Bronchial epithelial cell (primary cell): Measurements from ENCODE around the gene GSN. TPM values are rescaled to one million over a fixed set of nuclear protein-coding genes. Genes with fewer than 3 reads are reported as not detected.

ENCODE experiments used
- DNase-seq: peaks from one replicate; pipeline ENCODE4 v3.0.0-alpha.2; 2010; ENCODE audit warnings: low read depth
- FAIRE-seq: peaks from 2 replicates; lab custom pipeline; 2011; peaks lifted over from hg19 to GRCh38; lab: Jason Lieb, UNC
- H3K27me3 ChIP-seq: 2 replicates; pipeline ENCODE4 v1.5.1; 2011; ENCODE audit warnings: low read length; ENCODE audit not compliant: control insufficient read depth, insufficient read depth
- H3K36me3 ChIP-seq: 2 replicates; pipeline ENCODE4 v1.5.1; 2011; ENCODE audit warnings: low read length; ENCODE audit not compliant: control insufficient read depth, insufficient read depth
- H3K4me3 ChIP-seq: 2 replicates; pipeline ENCODE4 v1.5.1; 2011; ENCODE audit warnings: mild to moderate bottlenecking, low read depth, low read length, control low read depth
- total RNA-seq: library from RNA; depleted of rRNA; stranded (reverse); fragments of >200 nt; gene quantifications from 2 replicates; pipeline ENCODE4 v1.2.1, GENCODE V29; 2014
- TF ChIP-seq, protein P1 (sequence below): IDR thresholded peaks from 2 replicates; pipeline ENCODE4 v1.5.1; 2011; ENCODE audit warnings: mild to moderate bottlenecking, moderate library complexity, low read length, control low read depth, inconsistent platforms; ENCODE audit not compliant: insufficient read depth, severe bottlenecking

GSN gene
- total RNA-seq, 1 donor from 2014 or later = 420 TPM

DNA sequence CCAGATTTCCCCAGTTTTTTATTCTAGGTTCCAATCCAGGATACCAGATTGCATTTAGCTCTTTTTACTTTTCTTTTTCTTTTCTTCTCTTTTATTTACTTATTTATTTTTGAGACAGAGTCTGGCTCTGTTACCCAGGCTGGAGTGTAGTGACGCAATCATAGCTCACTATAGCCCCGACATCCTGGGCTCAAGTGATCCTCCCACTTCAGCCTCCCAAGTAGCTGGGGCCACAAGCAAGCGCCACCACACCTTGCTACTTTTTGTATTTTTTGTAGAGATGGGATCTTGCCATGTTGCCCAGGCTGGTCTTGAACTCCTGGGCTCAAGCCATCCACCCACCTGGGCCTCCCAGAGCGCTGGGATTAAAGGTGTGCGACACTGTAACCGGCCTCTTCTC, 48.4 kb downstream of the GSN start:
- H3K36me3 ChIP-seq = peaks cover 36% of the 10 kb centered on the region
- DNase-seq (no peak), FAIRE-seq (no peak)
- H3K4me3 ChIP-seq = no peak overlapping the region
- H3K27me3 ChIP-seq = no peaks in the 10 kb centered on the region
- TF ChIP-seq, protein P1, sequence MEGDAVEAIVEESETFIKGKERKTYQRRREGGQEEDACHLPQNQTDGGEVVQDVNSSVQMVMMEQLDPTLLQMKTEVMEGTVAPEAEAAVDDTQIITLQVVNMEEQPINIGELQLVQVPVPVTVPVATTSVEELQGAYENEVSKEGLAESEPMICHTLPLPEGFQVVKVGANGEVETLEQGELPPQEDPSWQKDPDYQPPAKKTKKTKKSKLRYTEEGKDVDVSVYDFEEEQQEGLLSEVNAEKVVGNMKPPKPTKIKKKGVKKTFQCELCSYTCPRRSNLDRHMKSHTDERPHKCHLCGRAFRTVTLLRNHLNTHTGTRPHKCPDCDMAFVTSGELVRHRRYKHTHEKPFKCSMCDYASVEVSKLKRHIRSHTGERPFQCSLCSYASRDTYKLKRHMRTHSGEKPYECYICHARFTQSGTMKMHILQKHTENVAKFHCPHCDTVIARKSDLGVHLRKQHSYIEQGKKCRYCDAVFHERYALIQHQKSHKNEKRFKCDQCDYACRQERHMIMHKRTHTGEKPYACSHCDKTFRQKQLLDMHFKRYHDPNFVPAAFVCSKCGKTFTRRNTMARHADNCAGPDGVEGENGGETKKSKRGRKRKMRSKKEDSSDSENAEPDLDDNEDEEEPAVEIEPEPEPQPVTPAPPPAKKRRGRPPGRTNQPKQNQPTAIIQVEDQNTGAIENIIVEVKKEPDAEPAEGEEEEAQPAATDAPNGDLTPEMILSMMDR = no peak

DNA sequence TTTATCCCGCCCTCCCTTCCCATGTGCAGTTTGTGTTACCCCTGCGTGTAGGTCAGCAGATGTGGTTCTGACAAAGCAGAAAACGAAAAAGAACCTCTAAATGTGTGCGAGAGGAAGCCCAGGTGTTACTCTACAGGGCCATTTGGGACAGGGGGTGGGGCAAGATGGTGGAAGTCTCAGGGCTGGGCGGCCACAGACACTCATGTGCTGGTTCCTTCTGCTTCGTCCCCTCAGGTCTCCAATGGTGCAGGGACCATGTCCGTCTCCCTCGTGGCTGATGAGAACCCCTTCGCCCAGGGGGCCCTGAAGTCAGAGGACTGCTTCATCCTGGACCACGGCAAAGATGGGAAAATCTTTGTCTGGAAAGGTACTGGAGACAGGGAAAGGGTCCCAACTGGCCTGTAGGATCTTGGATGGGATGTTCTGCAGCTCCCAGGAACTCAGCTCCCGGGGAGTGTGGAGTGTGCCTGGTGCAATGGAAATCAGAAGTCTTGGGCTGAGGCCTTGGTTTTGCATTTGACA, 49.0 kb downstream of the GSN start:
- no peak for FAIRE-seq
- H3K4me3 ChIP-seq = no peak overlapping the region
- H3K36me3 ChIP-seq = peaks cover 34% of the 10 kb centered on the region
- H3K27me3 ChIP-seq = no peaks in the 10 kb centered on the region
- TF ChIP-seq, protein P1 = no peak
- DNase-seq = no peak

DNA sequence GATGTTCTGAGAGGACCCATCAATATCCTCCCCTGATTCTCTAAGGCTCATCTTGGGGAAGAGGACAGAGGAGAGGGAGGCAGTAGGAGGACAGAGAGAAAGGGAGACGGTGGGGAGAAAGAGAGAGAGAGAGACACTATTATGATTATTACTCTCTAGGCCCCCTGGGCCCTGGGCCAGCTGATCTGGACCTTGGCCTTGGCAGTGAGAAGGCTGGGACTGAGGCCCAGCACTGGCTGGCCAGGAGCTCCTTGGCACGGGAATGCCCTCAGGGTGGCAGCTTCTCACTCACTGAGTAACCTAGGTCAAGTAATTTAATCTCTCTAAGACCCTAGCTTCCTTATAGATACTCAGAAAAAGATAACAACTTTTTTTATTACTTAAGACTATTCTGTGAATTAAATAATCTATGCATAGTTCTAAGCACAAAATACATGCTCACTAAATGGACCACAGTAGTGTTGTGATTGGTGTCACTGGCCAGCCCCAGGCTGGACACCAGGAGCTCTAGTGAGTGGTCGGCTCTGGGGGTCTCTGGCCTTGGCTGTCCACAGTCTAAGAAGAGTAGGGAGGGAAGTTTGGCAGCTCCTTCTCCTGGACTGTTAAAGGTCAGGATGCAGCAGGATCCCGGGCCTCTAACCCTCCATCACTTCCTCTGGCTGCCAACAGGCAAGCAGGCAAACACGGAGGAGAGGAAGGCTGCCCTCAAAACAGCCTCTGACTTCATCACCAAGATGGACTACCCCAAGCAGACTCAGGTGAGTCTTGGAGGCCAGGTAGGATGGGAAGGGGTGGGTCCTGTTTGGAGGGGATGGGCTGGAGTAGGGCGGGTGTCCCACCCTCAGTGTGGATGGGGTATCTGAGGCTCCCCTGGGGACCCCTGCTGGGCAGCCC, 50.0 kb downstream of the GSN start:
- FAIRE-seq = no peak

DNA sequence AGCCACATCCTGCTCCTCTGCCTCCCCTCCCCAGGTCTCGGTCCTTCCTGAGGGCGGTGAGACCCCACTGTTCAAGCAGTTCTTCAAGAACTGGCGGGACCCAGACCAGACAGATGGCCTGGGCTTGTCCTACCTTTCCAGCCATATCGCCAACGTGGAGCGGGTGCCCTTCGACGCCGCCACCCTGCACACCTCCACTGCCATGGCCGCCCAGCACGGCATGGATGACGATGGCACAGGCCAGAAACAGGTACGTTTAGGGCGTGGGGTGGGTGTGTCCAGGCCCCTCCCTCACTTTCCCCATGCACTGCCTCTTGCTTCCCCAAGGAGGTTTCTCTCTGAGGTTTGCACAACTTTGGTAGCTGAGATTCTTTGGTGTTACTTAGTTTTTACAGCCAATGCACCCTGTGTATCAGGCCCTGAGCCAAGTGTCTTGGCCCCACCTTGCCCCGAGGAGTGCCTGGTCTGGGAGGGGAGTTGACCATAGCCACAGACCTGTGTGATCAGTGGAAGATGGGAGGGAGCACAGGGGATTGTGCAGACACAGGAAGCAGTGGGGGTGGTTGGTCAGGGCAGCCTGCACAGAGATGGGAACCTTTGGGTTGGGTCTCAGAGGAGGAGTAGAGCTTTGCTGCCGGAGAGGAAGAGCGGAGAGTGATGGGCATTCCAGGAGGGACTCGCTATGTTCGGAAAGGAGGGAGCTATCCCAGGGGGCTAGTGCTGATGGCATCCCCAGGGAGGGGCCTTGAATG, 50.8 kb downstream of the GSN start:
- DNase-seq (no peak), FAIRE-seq (no peak)
- peaks cover 20% of the 10 kb centered on the region for H3K36me3 ChIP-seq
- TF ChIP-seq, protein P1 = no peak
- no peak overlapping the region for H3K4me3 ChIP-seq
- no peaks in the 10 kb centered on the region for H3K27me3 ChIP-seq

More for the DNA sequence above, 50.0 kb downstream of the GSN start:
- TF ChIP-seq, protein P1 = no peak
- H3K36me3 ChIP-seq = peaks cover 26% of the 10 kb centered on the region
- no peak overlapping the region for H3K4me3 ChIP-seq
- DNase-seq = no peak
- H3K27me3 ChIP-seq = no peaks in the 10 kb centered on the region

DNA sequence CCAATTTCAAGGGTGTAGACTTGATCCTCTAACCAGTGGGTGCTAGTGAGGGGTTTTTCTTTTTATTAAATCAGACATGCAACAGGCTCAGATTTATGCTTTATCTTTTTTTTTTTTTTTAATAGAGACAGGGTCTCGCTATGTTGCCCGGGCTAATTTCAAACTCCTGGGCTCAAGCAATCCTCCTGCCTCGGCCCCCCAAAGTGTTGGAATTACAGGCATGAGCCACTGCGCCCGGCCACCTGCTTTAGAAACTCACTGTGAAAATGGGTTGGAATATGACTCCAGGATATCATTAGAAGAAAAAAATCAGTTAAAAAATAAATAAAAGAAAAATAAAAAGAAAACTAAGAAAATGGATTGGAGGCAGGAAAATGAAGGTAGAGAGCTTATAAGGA, 51.4 kb downstream of the GSN start:
- H3K4me3 ChIP-seq = no peak overlapping the region
- TF ChIP-seq, protein P1 = no peak
- FAIRE-seq (no peak), DNase-seq (no peak)
- no peaks in the 10 kb centered on the region for H3K27me3 ChIP-seq
- H3K36me3 ChIP-seq = peaks cover 22% of the 10 kb centered on the region
